ENCODE results near the gene CYP4F22.

DNA sequence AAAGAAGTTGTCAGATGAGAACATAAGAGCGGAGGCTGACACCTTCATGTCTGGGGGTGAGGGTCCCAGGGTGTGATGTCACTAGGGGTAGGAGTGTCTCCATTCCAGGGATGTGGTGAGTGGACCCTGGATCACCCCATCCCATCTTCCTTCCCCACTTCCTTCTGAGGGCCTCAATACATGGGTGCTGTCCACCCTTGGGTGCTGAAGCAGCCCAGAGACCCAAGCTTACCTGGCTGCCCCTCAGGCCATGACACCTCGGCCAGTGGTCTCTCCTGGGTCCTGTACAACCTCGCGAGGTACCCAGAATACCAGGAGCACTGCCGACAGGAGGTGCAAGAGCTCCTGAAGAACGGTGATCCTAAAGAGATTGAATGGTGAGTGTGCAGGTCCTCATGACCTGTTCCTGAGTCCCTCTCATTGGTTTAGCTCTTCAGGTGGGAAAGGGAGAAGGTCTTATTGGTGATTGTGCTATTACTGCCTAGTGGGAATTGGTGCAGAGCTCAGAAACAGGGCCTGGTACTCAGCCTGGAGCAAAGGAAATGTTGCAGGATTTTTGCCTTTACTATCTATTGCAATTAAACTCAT is 69.0 kb downstream of the CYP4F22 start:
- TF ChIP-seq EZH2 (IDR thresholded peaks at IDR 0.05; ENCODE audit: insufficient read depth, poor library complexity, severe bottlenecking) = no peak
- no peak for TF ChIP-seq EZH2phosphoT487 (IDR thresholded peaks at IDR 0.05; ENCODE audit: insufficient read depth, low read depth)

All from GM23248 (cell line).